WTC11 (cell line): ENCODE data around the gene ERH. TPM values are rescaled to one million over a fixed set of nuclear protein-coding genes. Genes with fewer than 3 reads are reported as not detected.

Experiments
- ATAC-seq: fragments of 200-7000 bp; cut with Tn5 transposase; 2 replicates; pipeline ENCODE4 v1.10.0; 2021; ENCODE audit warnings: mild to moderate bottlenecking, moderate library complexity
- CTCF ChIA-PET: fragments of 300-600 bp; sonication (Branson Sonifier 250); formaldehyde crosslinking; loops from one replicate; lab custom pipeline; 2021; ENCODE audit warnings: antibody characterized with exemption; lab: Charles Lee
- POLR2A ChIA-PET: fragments of 350-600 bp; sonication (Branson Sonifier 250); formaldehyde crosslinking; loops from one replicate; lab custom pipeline; 2021; ENCODE audit warnings: antibody characterized with exemption; lab: Charles Lee
- DNase-seq: peaks from one replicate; pipeline ENCODE4 v3.0.0; 2021; ENCODE audit warnings: low spot score
- H3K27ac Mint-ChIP-seq: 2 replicates; pipeline ENCODE4 v1.8.0; 2021; ENCODE audit warnings: mixed read lengths
- H3K27me3 Mint-ChIP-seq: 2 replicates; pipeline ENCODE4 v1.8.0; 2021; ENCODE audit warnings: low read depth, mild to moderate bottlenecking, moderate library complexity, mixed read lengths
- H3K36me3 Mint-ChIP-seq: 2 replicates; pipeline ENCODE4 v1.8.0; 2021; ENCODE audit warnings: mixed read lengths
- H3K4me1 Mint-ChIP-seq: 2 replicates; pipeline ENCODE4 v1.8.0; 2022; ENCODE audit warnings: mixed read lengths
- H3K4me3 Mint-ChIP-seq: 2 replicates; pipeline ENCODE4 v1.8.0; 2021; ENCODE audit warnings: mild to moderate bottlenecking, moderate library complexity, mixed read lengths
- H3K9me3 Mint-ChIP-seq: 2 replicates; pipeline ENCODE4 v1.8.0; 2021; ENCODE audit warnings: mixed read lengths
- CDX4 ChIP-seq: fragments of 250-450 bp; sonication (Bioruptor Pico); IDR thresholded peaks from 2 replicates; pipeline ENCODE4 v1.9.0; 2021; ENCODE audit warnings: moderate library complexity, mild to moderate bottlenecking, inconsistent platforms, borderline replicate concordance
- CREB1 ChIP-seq: sonication (generic); formaldehyde crosslinking; IDR thresholded peaks from 2 replicates; pipeline ENCODE4 v1.8.0; 2023; ENCODE audit warnings: mild to moderate bottlenecking, missing genetic modification reagents
- E2F1 ChIP-seq: sonication (generic); formaldehyde crosslinking; IDR thresholded peaks from 2 replicates; pipeline ENCODE4 v1.8.0; 2022; ENCODE audit warnings: mild to moderate bottlenecking, missing genetic modification reagents
- FOXK1 ChIP-seq: sonication (generic); formaldehyde crosslinking; IDR thresholded peaks from 2 replicates; pipeline ENCODE4 v1.8.0; 2022; ENCODE audit warnings: mild to moderate bottlenecking, moderate library complexity, missing genetic modification reagents
- GRHL2 ChIP-seq: fragments of 250-450 bp; sonication (Bioruptor Pico); IDR thresholded peaks from 2 replicates; pipeline ENCODE4 v1.8.0; 2022; ENCODE audit warnings: mild to moderate bottlenecking, moderate library complexity; ENCODE audit not compliant: insufficient replicate concordance, severe bottlenecking
- GTF2I ChIP-seq: fragments of 250-450 bp; sonication (Bioruptor Pico); conservative IDR thresholded peaks from 2 replicates; pipeline ENCODE4 v1.4.0; 2021; ENCODE audit warnings: mild to moderate bottlenecking
- NFE2L1 ChIP-seq: sonication (generic); formaldehyde crosslinking; IDR thresholded peaks from 2 replicates; pipeline ENCODE4 v1.8.1; 2023; ENCODE audit warnings: missing genetic modification reagents
- SMAD4 ChIP-seq: sonication (generic); formaldehyde crosslinking; IDR thresholded peaks from 2 replicates; pipeline ENCODE4 v1.8.0; 2022; ENCODE audit warnings: mild to moderate bottlenecking, missing genetic modification reagents
- SOX15 ChIP-seq: fragments of 250-450 bp; sonication (Bioruptor Pico); IDR thresholded peaks from 2 replicates; pipeline ENCODE4 v1.9.0; 2021; ENCODE audit warnings: mild to moderate bottlenecking
- SP1 ChIP-seq: sonication (generic); formaldehyde crosslinking; conservative IDR thresholded peaks from 2 replicates; pipeline ENCODE4 v1.8.1; 2022; ENCODE audit warnings: missing genetic modification reagents
- ZNF671 ChIP-seq: fragments of 250-450 bp; sonication (Bioruptor Pico); IDR thresholded peaks from 2 replicates; pipeline ENCODE4 v1.8.0; 2021; ENCODE audit warnings: mild to moderate bottlenecking
- total RNA-seq: library from RNA; stranded (reverse); gene quantifications from 3 replicates; pipeline ENCODE4 v1.2.3, GENCODE V29; 2021
- TF ChIP-seq, protein P1 (sequence below): sonication (generic); formaldehyde crosslinking; IDR thresholded peaks from 2 replicates; pipeline ENCODE4 v1.8.1; 2022; ENCODE audit warnings: low read depth, missing genetic modification reagents, borderline replicate concordance
- TF ChIP-seq, protein P2 (sequence below): fragments of 250-450 bp; sonication (Bioruptor Pico); IDR thresholded peaks from 2 replicates; pipeline ENCODE4 v1.9.0; 2021; ENCODE audit warnings: mild to moderate bottlenecking, borderline replicate concordance
- TF ChIP-seq, protein P3 (sequence below): sonication (generic); formaldehyde crosslinking; IDR thresholded peaks from 2 replicates; pipeline ENCODE4 v1.8.0; 2023; ENCODE audit warnings: missing genetic modification reagents, mild to moderate bottlenecking, borderline replicate concordance
- TF ChIP-seq, protein P4 (sequence below): sonication (generic); formaldehyde crosslinking; IDR thresholded peaks from 2 replicates; pipeline ENCODE4 v1.8.0; 2022; ENCODE audit warnings: mild to moderate bottlenecking, missing genetic modification reagents

The ERH gene
- total RNA-seq, 1 experiment from 2014 or later: 363 TPM

- TF ChIP-seq E2F1 (CRISPR knock-in tag) (no peak), GRHL2 (CRISPR knock-in tag) (no peak), FOXK1 (CRISPR knock-in tag) (no peak), CDX4 (CRISPR knock-in tag) (no peak), SOX15 (CRISPR knock-in tag) (no peak), SMAD4 (CRISPR knock-in tag) (no peak), NFE2L1 (CRISPR knock-in tag) (no peak)
- TF ChIP-seq, protein P1, sequence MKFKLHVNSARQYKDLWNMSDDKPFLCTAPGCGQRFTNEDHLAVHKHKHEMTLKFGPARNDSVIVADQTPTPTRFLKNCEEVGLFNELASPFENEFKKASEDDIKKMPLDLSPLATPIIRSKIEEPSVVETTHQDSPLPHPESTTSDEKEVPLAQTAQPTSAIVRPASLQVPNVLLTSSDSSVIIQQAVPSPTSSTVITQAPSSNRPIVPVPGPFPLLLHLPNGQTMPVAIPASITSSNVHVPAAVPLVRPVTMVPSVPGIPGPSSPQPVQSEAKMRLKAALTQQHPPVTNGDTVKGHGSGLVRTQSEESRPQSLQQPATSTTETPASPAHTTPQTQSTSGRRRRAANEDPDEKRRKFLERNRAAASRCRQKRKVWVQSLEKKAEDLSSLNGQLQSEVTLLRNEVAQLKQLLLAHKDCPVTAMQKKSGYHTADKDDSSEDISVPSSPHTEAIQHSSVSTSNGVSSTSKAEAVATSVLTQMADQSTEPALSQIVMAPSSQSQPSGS (CRISPR knock-in tag): no peak
- TF ChIP-seq, protein P2, sequence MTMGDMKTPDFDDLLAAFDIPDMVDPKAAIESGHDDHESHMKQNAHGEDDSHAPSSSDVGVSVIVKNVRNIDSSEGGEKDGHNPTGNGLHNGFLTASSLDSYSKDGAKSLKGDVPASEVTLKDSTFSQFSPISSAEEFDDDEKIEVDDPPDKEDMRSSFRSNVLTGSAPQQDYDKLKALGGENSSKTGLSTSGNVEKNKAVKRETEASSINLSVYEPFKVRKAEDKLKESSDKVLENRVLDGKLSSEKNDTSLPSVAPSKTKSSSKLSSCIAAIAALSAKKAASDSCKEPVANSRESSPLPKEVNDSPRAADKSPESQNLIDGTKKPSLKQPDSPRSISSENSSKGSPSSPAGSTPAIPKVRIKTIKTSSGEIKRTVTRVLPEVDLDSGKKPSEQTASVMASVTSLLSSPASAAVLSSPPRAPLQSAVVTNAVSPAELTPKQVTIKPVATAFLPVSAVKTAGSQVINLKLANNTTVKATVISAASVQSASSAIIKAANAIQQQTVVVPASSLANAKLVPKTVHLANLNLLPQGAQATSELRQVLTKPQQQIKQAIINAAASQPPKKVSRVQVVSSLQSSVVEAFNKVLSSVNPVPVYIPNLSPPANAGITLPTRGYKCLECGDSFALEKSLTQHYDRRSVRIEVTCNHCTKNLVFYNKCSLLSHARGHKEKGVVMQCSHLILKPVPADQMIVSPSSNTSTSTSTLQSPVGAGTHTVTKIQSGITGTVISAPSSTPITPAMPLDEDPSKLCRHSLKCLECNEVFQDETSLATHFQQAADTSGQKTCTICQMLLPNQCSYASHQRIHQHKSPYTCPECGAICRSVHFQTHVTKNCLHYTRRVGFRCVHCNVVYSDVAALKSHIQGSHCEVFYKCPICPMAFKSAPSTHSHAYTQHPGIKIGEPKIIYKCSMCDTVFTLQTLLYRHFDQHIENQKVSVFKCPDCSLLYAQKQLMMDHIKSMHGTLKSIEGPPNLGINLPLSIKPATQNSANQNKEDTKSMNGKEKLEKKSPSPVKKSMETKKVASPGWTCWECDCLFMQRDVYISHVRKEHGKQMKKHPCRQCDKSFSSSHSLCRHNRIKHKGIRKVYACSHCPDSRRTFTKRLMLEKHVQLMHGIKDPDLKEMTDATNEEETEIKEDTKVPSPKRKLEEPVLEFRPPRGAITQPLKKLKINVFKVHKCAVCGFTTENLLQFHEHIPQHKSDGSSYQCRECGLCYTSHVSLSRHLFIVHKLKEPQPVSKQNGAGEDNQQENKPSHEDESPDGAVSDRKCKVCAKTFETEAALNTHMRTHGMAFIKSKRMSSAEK (CRISPR knock-in tag): no peak
- TF ChIP-seq, protein P3, sequence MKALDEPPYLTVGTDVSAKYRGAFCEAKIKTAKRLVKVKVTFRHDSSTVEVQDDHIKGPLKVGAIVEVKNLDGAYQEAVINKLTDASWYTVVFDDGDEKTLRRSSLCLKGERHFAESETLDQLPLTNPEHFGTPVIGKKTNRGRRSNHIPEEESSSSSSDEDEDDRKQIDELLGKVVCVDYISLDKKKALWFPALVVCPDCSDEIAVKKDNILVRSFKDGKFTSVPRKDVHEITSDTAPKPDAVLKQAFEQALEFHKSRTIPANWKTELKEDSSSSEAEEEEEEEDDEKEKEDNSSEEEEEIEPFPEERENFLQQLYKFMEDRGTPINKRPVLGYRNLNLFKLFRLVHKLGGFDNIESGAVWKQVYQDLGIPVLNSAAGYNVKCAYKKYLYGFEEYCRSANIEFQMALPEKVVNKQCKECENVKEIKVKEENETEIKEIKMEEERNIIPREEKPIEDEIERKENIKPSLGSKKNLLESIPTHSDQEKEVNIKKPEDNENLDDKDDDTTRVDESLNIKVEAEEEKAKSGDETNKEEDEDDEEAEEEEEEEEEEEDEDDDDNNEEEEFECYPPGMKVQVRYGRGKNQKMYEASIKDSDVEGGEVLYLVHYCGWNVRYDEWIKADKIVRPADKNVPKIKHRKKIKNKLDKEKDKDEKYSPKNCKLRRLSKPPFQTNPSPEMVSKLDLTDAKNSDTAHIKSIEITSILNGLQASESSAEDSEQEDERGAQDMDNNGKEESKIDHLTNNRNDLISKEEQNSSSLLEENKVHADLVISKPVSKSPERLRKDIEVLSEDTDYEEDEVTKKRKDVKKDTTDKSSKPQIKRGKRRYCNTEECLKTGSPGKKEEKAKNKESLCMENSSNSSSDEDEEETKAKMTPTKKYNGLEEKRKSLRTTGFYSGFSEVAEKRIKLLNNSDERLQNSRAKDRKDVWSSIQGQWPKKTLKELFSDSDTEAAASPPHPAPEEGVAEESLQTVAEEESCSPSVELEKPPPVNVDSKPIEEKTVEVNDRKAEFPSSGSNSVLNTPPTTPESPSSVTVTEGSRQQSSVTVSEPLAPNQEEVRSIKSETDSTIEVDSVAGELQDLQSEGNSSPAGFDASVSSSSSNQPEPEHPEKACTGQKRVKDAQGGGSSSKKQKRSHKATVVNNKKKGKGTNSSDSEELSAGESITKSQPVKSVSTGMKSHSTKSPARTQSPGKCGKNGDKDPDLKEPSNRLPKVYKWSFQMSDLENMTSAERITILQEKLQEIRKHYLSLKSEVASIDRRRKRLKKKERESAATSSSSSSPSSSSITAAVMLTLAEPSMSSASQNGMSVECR: no peak
Observed at GRCh38 chr14:69357544-69358200, 40.4 kb downstream of the ERH start (continued).

DNA sequence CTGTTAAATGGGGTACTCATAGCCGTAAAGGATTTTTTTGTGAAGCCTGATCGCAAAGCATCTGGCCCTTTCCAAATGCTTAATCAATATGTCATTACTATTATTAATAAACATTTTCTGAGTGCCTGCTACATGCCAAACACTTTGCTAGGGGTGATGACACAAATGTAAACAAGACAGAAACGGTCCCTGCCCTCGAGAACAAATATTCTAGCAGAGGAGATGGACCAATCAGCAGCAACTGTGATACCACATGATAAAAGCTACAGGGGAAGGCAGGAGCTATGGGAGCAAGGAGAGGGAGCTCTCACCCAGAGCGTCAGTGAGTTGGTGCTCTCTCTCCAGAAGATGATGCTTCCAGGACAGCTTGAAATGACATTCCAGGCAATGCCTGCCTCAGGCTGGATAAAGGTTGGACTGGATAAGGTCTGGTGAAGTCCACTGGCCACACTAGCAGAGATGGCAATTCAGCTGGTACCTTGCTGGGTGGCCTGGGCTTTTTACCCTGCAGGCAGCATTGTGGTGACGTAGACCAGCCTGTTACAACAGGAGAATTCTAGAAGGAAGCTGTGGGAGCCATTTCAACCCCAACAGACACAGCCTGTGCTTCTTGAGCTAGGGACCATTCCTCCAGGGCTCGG lies 41.1 kb downstream of the ERH start:
- Mint-ChIP-seq H3K27me3 (no peaks in the 10 kb centered on the region), H3K4me3 (no peak overlapping the region), H3K36me3 (no peaks in the 10 kb centered on the region), H3K9me3 (no peaks in the 10 kb centered on the region), H3K4me1 (no peaks in the 10 kb centered on the region), H3K27ac (no peak overlapping the region)
- DNase-seq: no peak
- ChIA-PET CTCF (interaction anchor here (0.6 to 2.4 kb wide), 6 partner anchors 10 to 135 kb away, joined by 3 to 20 read pairs (median 5); partner anchors contain the start of gene GALNT16), POLR2A (interaction anchor here (0.9 kb wide), 1 partner anchor 33 kb away, joined by 6 read pairs; no protein-coding TSS in a partner anchor)
- no peak for ATAC-seq
- TF ChIP-seq ZNF671 (CRISPR knock-in tag): no peak
- TF ChIP-seq GTF2I (CRISPR knock-in tag): no peak
- TF ChIP-seq, protein P3: no peak
- TF ChIP-seq, protein P4, sequence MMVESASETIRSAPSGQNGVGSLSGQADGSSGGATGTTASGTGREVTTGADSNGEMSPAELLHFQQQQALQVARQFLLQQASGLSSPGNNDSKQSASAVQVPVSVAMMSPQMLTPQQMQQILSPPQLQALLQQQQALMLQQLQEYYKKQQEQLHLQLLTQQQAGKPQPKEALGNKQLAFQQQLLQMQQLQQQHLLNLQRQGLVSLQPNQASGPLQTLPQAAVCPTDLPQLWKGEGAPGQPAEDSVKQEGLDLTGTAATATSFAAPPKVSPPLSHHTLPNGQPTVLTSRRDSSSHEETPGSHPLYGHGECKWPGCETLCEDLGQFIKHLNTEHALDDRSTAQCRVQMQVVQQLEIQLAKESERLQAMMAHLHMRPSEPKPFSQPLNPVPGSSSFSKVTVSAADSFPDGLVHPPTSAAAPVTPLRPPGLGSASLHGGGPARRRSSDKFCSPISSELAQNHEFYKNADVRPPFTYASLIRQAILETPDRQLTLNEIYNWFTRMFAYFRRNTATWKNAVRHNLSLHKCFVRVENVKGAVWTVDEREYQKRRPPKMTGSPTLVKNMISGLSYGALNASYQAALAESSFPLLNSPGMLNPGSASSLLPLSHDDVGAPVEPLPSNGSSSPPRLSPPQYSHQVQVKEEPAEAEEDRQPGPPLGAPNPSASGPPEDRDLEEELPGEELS (CRISPR knock-in tag): no peak
- no peak for TF ChIP-seq CREB1 (CRISPR knock-in tag)
- no peak for TF ChIP-seq SP1
